NT2/D1 (cell line): Measurements from ENCODE around the gene OAS3.
"Not testable (repeated sequence)": the region's sequence is repeated elsewhere in the genome, so short reads cannot be mapped to it uniquely, and the experiment has no call there.

Experiments
- DNase-seq: peaks from one replicate; pipeline ENCODE4 v3.0.0-alpha.2; 2011; ENCODE audit warnings: low read depth, low spot score
- H3K27me3 ChIP-seq: 2 replicates; pipeline ENCODE4 v1.6.0; 2011; ENCODE audit warnings: mild to moderate bottlenecking; ENCODE audit not compliant: insufficient read length, insufficient read depth
- H3K36me3 ChIP-seq: 2 replicates; pipeline ENCODE4 v1.6.1; 2011; ENCODE audit warnings: mild to moderate bottlenecking, low read length, mixed read lengths; ENCODE audit not compliant: insufficient read depth, insufficient read length
- H3K4me1 ChIP-seq: 2 replicates; pipeline ENCODE4 v1.5.1; 2011; ENCODE audit not compliant: insufficient read depth, insufficient read length
- H3K4me3 ChIP-seq: 2 replicates; pipeline ENCODE4 v1.5.1; 2011; ENCODE audit warnings: low read depth; ENCODE audit not compliant: insufficient read length
- H3K9ac ChIP-seq: 2 replicates; pipeline ENCODE4 v1.6.0; 2011; ENCODE audit warnings: low read depth; ENCODE audit not compliant: insufficient read length
- H3K9me3 ChIP-seq: 2 replicates; pipeline ENCODE4 v1.5.1; 2011; ENCODE audit warnings: mild to moderate bottlenecking, low read length; ENCODE audit not compliant: insufficient read depth
- SUZ12 ChIP-seq: IDR thresholded peaks from 2 replicates; pipeline ENCODE4 v1.6.1; 2011; ENCODE audit not compliant: insufficient read length, insufficient read depth; ENCODE audit errors: extremely low read depth
- YY1 ChIP-seq: IDR thresholded peaks from 2 replicates; pipeline ENCODE4 v1.6.1; 2011; ENCODE audit not compliant: insufficient read length, insufficient read depth
- ZNF274 ChIP-seq: IDR thresholded peaks from 2 replicates; pipeline ENCODE4 v1.6.1; 2011; ENCODE audit warnings: mild to moderate bottlenecking, low read depth, low read length

OAS3 gene

GRCh38 chr12:112979041-112979680, 40.9 kb downstream of the OAS3 start:
- H3K27me3 ChIP-seq = no peaks in the 10 kb centered on the region
- TF ChIP-seq ZNF274 (no peak), YY1 (no peak), SUZ12 (no peak)
- H3K4me3 ChIP-seq = no peak overlapping the region
- peaks cover under 1% of the 10 kb centered on the region; the same call in 1 of the 2 replicates for H3K9me3 ChIP-seq
- peaks cover 6% of the 10 kb centered on the region for H3K4me1 ChIP-seq
- no peaks in the 10 kb centered on the region for H3K36me3 ChIP-seq
- H3K9ac ChIP-seq = no peak overlapping the region
- DNase-seq = no peak

DNA sequence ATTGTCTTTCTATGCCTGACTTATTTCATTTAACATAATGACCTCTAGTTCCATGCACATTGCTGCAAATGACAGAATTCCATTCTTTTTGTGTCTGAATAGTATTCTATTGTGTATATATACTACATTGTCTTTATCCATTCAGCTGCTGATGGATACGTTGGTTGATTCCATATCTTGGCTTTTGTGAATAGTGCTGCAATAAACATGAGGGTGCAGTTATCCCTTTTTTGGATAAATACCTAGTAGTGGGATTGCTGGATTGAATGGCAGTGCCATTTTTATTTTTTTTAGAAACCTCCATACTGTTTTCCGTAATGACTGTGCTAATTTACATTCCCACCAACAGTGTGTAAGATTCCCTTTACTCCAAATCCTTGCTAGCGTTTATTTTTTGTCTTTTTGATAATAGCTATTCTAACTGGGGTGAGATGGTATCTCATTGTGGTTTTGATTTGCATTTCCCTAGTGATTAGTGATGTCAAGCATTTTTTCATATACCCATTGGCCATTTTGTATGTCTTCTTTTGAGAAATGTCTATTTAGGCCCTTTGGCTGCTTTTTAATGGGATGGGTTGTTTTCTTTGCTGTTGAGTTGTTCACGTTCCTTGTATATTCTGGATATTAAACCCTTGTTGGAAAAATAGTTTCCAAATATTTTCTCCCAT, 42.4 kb downstream of the OAS3 start:
- Histone ChIP-seq H3K4me3 (no peak overlapping the region), H3K36me3 (no peaks in the 10 kb centered on the region), H3K9me3 (peaks cover 11% of the 10 kb centered on the region), H3K4me1 (peaks cover 6% of the 10 kb centered on the region), H3K27me3 (no peaks in the 10 kb centered on the region), H3K9ac (no peak overlapping the region)
- TF ChIP-seq ZNF274 (no peak), YY1 (no peak), SUZ12 (no peak)
- DNase-seq = no peak

DNA sequence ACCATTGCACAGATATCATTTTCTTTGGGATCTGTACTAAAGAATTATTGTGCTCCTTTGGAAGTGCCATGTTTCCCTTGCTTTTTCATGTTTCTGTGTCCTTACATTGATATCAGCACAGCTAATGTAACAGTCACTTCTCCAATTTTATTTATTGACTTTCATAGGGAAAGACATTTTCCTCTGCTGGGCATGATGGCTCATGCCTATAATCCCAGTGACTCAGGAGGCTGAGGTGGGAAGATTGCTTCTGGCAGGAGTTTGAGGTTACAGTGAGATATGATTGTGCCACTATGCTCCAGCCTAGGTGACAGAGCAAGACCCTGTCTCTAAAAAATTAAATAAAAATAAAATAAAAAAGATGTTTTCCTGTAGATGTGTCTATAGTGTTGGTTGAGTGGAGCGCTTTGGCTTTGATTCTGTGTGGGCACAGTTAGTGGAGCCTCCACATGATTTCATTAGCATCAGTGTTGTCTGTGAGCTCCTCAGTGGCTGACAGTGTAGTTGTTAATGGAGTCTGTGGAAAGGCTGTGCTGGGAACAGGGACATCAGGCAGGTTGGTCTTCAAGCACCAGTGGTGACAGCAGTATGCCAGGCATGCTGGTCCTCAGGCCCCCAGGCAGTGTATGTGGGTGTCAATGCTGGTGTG, 47.5 kb downstream of the OAS3 start:
- no peak for DNase-seq
- no peaks in the 10 kb centered on the region for H3K4me1 ChIP-seq
- no peak overlapping the region for H3K9ac ChIP-seq
- TF ChIP-seq SUZ12 (no peak), ZNF274 (no peak), YY1 (no peak)
- H3K9me3 ChIP-seq = peaks cover 11% of the 10 kb centered on the region
- H3K36me3 ChIP-seq = no peaks in the 10 kb centered on the region
- H3K4me3 ChIP-seq = no peak overlapping the region
- no peaks in the 10 kb centered on the region for H3K27me3 ChIP-seq

- Histone ChIP-seq H3K27me3 (no peaks in the 10 kb centered on the region), H3K9ac (no peak overlapping the region), H3K4me3 (no peak overlapping the region), H3K36me3 (no peaks in the 10 kb centered on the region), H3K9me3 (peaks cover 11% of the 10 kb centered on the region), H3K4me1 (no peaks in the 10 kb centered on the region)
- TF ChIP-seq YY1 (no peak), ZNF274 (no peak), SUZ12 (no peak)
- DNase-seq = no peak
Measured at GRCh38 chr12:112986291-112986800, 48.1 kb downstream of the OAS3 start.

DNA sequence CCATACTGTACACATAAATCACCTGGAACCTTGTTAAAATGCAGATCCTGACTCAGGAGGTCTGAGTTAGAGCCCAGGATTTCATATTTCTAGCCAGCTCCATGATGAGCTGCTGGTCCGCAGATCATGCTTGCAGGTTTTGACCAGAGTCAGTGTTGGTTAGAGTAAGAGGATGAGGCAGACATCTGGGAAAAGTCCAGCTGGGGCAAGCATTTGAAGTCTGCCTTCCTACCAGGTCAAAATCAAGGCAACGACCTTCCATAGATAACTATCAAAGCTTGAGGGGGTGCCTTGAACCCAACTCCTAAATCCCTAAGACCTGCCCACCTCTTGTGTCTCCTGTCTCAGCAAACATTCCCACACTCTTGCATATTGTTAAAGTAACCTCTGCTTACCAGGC, 49.3 kb downstream of the OAS3 start:
- Histone ChIP-seq H3K9me3 (peaks cover 13% of the 10 kb centered on the region), H3K4me1 (no peaks in the 10 kb centered on the region), H3K9ac (no peak overlapping the region), H3K27me3 (no peaks in the 10 kb centered on the region), H3K4me3 (no peak overlapping the region), H3K36me3 (no peaks in the 10 kb centered on the region)
- TF ChIP-seq YY1 = no peak
- no peak for TF ChIP-seq ZNF274
- TF ChIP-seq SUZ12 = no peak
- no peak for DNase-seq

- H3K9me3 ChIP-seq = peaks cover 15% of the 10 kb centered on the region
- no peak overlapping the region for H3K9ac ChIP-seq
- H3K4me3 ChIP-seq = no peak overlapping the region
- TF ChIP-seq ZNF274 (no peak), YY1 (no peak), SUZ12 (no peak)
- H3K36me3 ChIP-seq = no peaks in the 10 kb centered on the region
- no peak for DNase-seq
- H3K27me3 ChIP-seq = no peaks in the 10 kb centered on the region
- H3K4me1 ChIP-seq = no peaks in the 10 kb centered on the region
Measured at GRCh38 chr12:112988224-112988623, 50.0 kb downstream of the OAS3 start.

- H3K36me3 ChIP-seq, H3K27me3 ChIP-seq, H3K9ac ChIP-seq, H3K4me1 ChIP-seq, DNase-seq, H3K4me3 ChIP-seq: not testable (repeated sequence)
- H3K9me3 ChIP-seq = peaks cover 16% of the 10 kb centered on the region
Measured at GRCh38 chr12:112988823-112989385, 50.6 kb downstream of the OAS3 start.
